WTC11 (cell line): Measurements from ENCODE around the gene IFNAR1. TPM values are rescaled to one million over a fixed set of nuclear protein-coding genes. Genes with fewer than 3 reads are reported as not detected.

Experiments used
- ATAC-seq: fragments of 200-7000 bp; cut with Tn5 transposase; 2 replicates; pipeline ENCODE4 v1.10.0; 2021; ENCODE audit warnings: mild to moderate bottlenecking, moderate library complexity
- CTCF ChIA-PET: fragments of 300-600 bp; sonication (Branson Sonifier 250); formaldehyde crosslinking; loops from one replicate; lab custom pipeline; 2021; ENCODE audit warnings: antibody characterized with exemption; lab: Charles Lee
- POLR2A ChIA-PET: fragments of 350-600 bp; sonication (Branson Sonifier 250); formaldehyde crosslinking; loops from one replicate; lab custom pipeline; 2021; ENCODE audit warnings: antibody characterized with exemption; lab: Charles Lee
- DNase-seq: peaks from one replicate; pipeline ENCODE4 v3.0.0; 2021; ENCODE audit warnings: low spot score
- H3K27ac Mint-ChIP-seq: 2 replicates; pipeline ENCODE4 v1.8.0; 2021; ENCODE audit warnings: mixed read lengths
- H3K27me3 Mint-ChIP-seq: 2 replicates; pipeline ENCODE4 v1.8.0; 2021; ENCODE audit warnings: low read depth, mild to moderate bottlenecking, moderate library complexity, mixed read lengths
- H3K36me3 Mint-ChIP-seq: 2 replicates; pipeline ENCODE4 v1.8.0; 2021; ENCODE audit warnings: mixed read lengths
- H3K4me1 Mint-ChIP-seq: 2 replicates; pipeline ENCODE4 v1.8.0; 2022; ENCODE audit warnings: mixed read lengths
- H3K4me3 Mint-ChIP-seq: 2 replicates; pipeline ENCODE4 v1.8.0; 2021; ENCODE audit warnings: mild to moderate bottlenecking, moderate library complexity, mixed read lengths
- H3K9me3 Mint-ChIP-seq: 2 replicates; pipeline ENCODE4 v1.8.0; 2021; ENCODE audit warnings: mixed read lengths
- AR ChIP-seq: fragments of 250-450 bp; sonication (Bioruptor Pico); IDR thresholded peaks from 2 replicates; pipeline ENCODE4 v1.9.0; 2021; ENCODE audit warnings: mild to moderate bottlenecking
- ATF3 ChIP-seq: sonication (generic); formaldehyde crosslinking; conservative IDR thresholded peaks from 2 replicates; pipeline ENCODE4 v1.8.1; 2022; ENCODE audit warnings: mild to moderate bottlenecking, missing genetic modification reagents
- CBFB ChIP-seq: sonication (generic); formaldehyde crosslinking; IDR thresholded peaks from 2 replicates; pipeline ENCODE4 v1.8.1; 2022; ENCODE audit warnings: mild to moderate bottlenecking, low read depth, missing genetic modification reagents
- CTCF ChIP-seq: fragments of 200-600 bp; IDR thresholded peaks from 2 replicates; pipeline ENCODE4 v1.8.0; 2022; ENCODE audit warnings: antibody characterized with exemption
- ESRRA ChIP-seq: sonication (generic); formaldehyde crosslinking; IDR thresholded peaks from 2 replicates; pipeline ENCODE4 v1.8.1; 2022; ENCODE audit warnings: mild to moderate bottlenecking, missing genetic modification reagents, borderline replicate concordance
- FOXP4 ChIP-seq: sonication (generic); formaldehyde crosslinking; IDR thresholded peaks from 2 replicates; pipeline ENCODE4 v1.8.0; 2022; ENCODE audit warnings: mild to moderate bottlenecking, missing genetic modification reagents
- GABPB1 ChIP-seq: sonication (generic); formaldehyde crosslinking; IDR thresholded peaks from 2 replicates; pipeline ENCODE4 v1.8.1; 2023; ENCODE audit warnings: mild to moderate bottlenecking, missing genetic modification reagents
- KAT7 ChIP-seq: sonication (generic); formaldehyde crosslinking; IDR thresholded peaks from 2 replicates; pipeline ENCODE4 v1.8.1; 2023; ENCODE audit warnings: missing genetic modification reagents, mild to moderate bottlenecking, borderline replicate concordance
- MAX ChIP-seq: sonication (generic); formaldehyde crosslinking; IDR thresholded peaks from 2 replicates; pipeline ENCODE4 v1.8.0; 2022; ENCODE audit warnings: mild to moderate bottlenecking, missing genetic modification reagents
- NR2C2 ChIP-seq: sonication (generic); formaldehyde crosslinking; IDR thresholded peaks from 2 replicates; pipeline ENCODE4 v1.8.0; 2022; ENCODE audit warnings: mild to moderate bottlenecking, missing genetic modification reagents
- OVOL2 ChIP-seq: fragments of 250-450 bp; sonication (Bioruptor Pico); IDR thresholded peaks from 2 replicates; pipeline ENCODE4 v1.9.0; 2021; ENCODE audit warnings: mild to moderate bottlenecking, borderline replicate concordance
- PRDM15 ChIP-seq: sonication (generic); formaldehyde crosslinking; IDR thresholded peaks from 2 replicates; pipeline ENCODE4 v1.8.0; 2022; ENCODE audit warnings: missing genetic modification reagents
- PREB ChIP-seq: sonication (generic); formaldehyde crosslinking; IDR thresholded peaks from 2 replicates; pipeline ENCODE4 v1.8.1; 2022; ENCODE audit warnings: mild to moderate bottlenecking, missing genetic modification reagents, moderate library complexity, borderline replicate concordance
- TEAD1 ChIP-seq: sonication (generic); formaldehyde crosslinking; IDR thresholded peaks from 2 replicates; pipeline ENCODE4 v1.8.0; 2022; ENCODE audit warnings: mild to moderate bottlenecking, missing genetic modification reagents
- USF1 ChIP-seq: sonication (generic); formaldehyde crosslinking; IDR thresholded peaks from 2 replicates; pipeline ENCODE4 v1.8.0; 2022; ENCODE audit warnings: mild to moderate bottlenecking, missing genetic modification reagents
- USF2 ChIP-seq: sonication (generic); formaldehyde crosslinking; IDR thresholded peaks from 2 replicates; pipeline ENCODE4 v1.8.1; 2023; ENCODE audit warnings: mild to moderate bottlenecking, missing genetic modification reagents, moderate library complexity
- ZSCAN18 ChIP-seq: fragments of 250-450 bp; sonication (Bioruptor Pico); IDR thresholded peaks from 2 replicates; pipeline ENCODE4 v2.1.2; 2022; ENCODE audit warnings: mild to moderate bottlenecking, moderate library complexity
- total RNA-seq: library from RNA; stranded (reverse); gene quantifications from 3 replicates; pipeline ENCODE4 v1.2.3, GENCODE V29; 2021

The IFNAR1 gene
- total RNA-seq, 1 experiment from 2014 or later: 12.2 TPM

- ATAC-seq: no peak
- H3K4me1 Mint-ChIP-seq: no peaks in the 10 kb centered on the region
- H3K4me3 Mint-ChIP-seq: no peak overlapping the region
- H3K27me3 Mint-ChIP-seq: no peaks in the 10 kb centered on the region
- ChIA-PET POLR2A (no interaction called here), CTCF (interaction anchor here (0.6 to 1.9 kb wide), 2 partner anchors 31 to 114 kb away, joined by 3 to 10 read pairs; no protein-coding TSS in a partner anchor)
- no peak for DNase-seq
- H3K27ac Mint-ChIP-seq: no peak overlapping the region
- peaks cover 21% of the 10 kb centered on the region for H3K9me3 Mint-ChIP-seq
- TF ChIP-seq KAT7: no peak
- TF ChIP-seq MAX (CRISPR knock-in tag): no peak
- TF ChIP-seq PREB (CRISPR knock-in tag): no peak
- TF ChIP-seq OVOL2: no peak
- no peak for TF ChIP-seq FOXP4 (CRISPR knock-in tag)
- no peak for TF ChIP-seq ZSCAN18
- TF ChIP-seq ATF3: no peak
- no peak for TF ChIP-seq AR
- TF ChIP-seq ESRRA (CRISPR knock-in tag): no peak
- TF ChIP-seq GABPB1 (CRISPR knock-in tag): no peak
- TF ChIP-seq USF1: no peak
- TF ChIP-seq NR2C2 (CRISPR knock-in tag): no peak
- H3K36me3 Mint-ChIP-seq: peaks cover 35% of the 10 kb centered on the region
Measured at GRCh38 chr21:33330726-33331125, 6.0 kb downstream of the IFNAR1 start.

- ChIA-PET CTCF (interaction anchor here (1.9 kb wide), 1 partner anchor 29 kb away, joined by 10 read pairs; no protein-coding TSS in a partner anchor), POLR2A (no interaction called here)
- H3K27ac Mint-ChIP-seq: no peak overlapping the region
- H3K4me3 Mint-ChIP-seq: no peak overlapping the region
- ATAC-seq (no peak), DNase-seq (no peak)
- no peaks in the 10 kb centered on the region for H3K27me3 Mint-ChIP-seq
- H3K9me3 Mint-ChIP-seq: peaks cover 21% of the 10 kb centered on the region
- H3K36me3 Mint-ChIP-seq: peaks cover 35% of the 10 kb centered on the region
- H3K4me1 Mint-ChIP-seq: no peaks in the 10 kb centered on the region
- TF ChIP-seq CBFB (CRISPR knock-in tag) (no peak), TEAD1 (CRISPR knock-in tag) (no peak), PRDM15 (no peak), CTCF (no peak), USF2 (CRISPR knock-in tag) (no peak)
Measured at GRCh38 chr21:33332143-33332542, 7.4 kb downstream of the IFNAR1 start.
